Globus pallidus (tissue), 1 donor: ENCODE results near the gene ADGRB2.

ENCODE experiments used
- DNase-seq: peaks from one replicate; pipeline ENCODE4 v3.0.0-alpha.2; 2015; ENCODE audit warnings: low spot score

Gene ADGRB2

DNA sequence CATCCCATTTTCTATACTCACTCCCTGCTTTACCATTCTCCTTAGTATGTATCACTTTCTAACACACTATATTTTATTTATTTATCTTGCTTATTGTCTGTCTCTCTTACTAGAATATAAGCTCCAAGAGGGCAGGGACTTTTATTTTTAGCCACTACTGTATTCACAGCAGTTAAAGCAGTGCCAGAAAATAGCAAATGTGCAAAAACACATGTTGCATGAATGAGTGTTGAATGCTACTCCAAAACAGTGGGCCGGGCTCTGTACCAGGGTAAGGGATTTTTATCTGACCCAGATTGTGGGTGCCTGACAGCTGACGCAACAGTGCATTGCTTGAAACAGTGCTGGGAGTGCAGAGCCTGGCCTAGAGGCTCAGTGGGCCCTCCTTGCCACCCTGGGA lies 85.0 kb downstream of the ADGRB2 start:
- no peak for DNase-seq

DNA sequence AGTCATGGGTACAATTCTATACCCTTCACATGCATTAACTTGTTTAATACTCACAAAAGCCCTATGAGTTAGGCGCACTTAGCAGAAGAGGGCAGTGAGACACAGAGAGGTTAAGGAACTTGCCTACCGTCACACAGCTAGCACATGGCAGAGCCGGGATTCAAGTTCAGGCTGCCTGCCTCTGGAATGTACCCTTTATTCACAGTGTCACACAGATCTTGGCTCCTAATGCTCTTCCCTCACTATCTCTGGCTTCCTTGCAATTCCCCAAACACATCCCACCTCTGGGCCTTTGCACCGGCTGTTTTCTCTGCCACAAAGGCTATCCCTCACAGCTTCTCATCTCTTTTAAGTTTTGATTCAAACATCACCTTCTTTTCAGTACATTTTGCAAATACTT lies 85.5 kb downstream of the ADGRB2 start:
- DNase-seq, result no peak

DNA sequence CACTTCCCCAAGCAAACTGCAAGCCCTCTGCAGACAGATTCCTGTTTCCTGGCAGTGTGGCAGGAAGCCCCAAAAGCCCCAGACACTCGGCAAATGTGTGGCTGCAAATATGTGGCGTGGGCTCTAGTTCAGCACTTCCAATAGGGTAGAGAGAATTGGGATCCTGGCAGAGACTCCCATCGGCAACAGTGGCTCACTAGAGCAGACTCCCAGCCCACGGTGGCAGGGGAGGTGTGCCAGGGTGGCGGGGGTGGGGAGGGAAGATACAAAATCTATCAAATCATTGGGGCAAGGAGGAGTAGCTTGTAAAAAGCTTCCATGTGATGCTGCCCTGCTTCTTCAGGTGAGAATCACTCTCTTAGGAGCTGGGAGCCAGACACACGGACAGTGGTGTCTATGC lies 86.2 kb downstream of the ADGRB2 start:
- no peak for DNase-seq

DNA sequence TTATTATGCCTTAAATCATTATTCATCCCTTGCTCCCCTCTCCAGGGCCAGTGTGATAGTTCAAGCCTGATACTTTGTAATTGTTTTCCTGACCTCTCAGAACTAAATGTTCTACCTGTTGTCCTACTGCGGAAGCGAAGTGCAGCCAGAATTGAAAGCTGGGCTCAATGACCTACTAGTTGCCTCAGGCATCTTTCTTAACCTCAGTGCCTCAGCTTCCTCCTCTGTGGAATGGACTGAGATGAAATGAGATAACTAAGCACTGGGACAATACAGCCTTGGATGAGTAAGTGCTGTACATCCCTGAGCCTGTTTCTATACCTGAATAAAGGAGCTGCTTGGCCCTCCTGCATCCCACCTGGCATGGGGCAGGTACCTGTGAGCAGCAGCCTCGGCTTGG lies 86.7 kb downstream of the ADGRB2 start:
- DNase-seq, result no peak
